Lung (tissue), 12 donors: ENCODE data around the gene ANKRD10. TPM values are rescaled to one million over a fixed set of nuclear protein-coding genes. Genes with fewer than 3 reads are reported as not detected.

ENCODE experiments used
- ATAC-seq: fragments of 200-7000 bp; cut with Tn5 transposase; one replicate; pipeline ENCODE4 v1.9.1; 2020; ENCODE audit warnings: moderate number of reproducible peaks; ENCODE audit not compliant: insufficient read depth, low FRiP score
- DNase-seq, 3 donors: peaks; one replicate each; pipeline ENCODE4 v3.0.0-alpha.2; 2013 to 2017
- H3K27ac ChIP-seq, 2 donors: one replicate each; pipeline ENCODE4 v1.5.1; 2013; ENCODE audit warnings: mild to moderate bottlenecking in 2 of 2, moderate library complexity in 2 of 2, control low read depth in 1 of 2, inconsistent platforms in 1 of 2, low read depth in 1 of 2, low read length in 1 of 2
- H3K27me3 ChIP-seq, 3 donors: one replicate each; pipeline ENCODE4 v1.5.1; 2013; ENCODE audit warnings: low read length in 2 of 3; ENCODE audit not compliant: control insufficient read depth in 3 of 3, insufficient read depth in 3 of 3
- H3K36me3 ChIP-seq, 4 donors: one replicate each; pipeline ENCODE4 v1.5.1; 2013; ENCODE audit warnings: low read length in 4 of 4, mild to moderate bottlenecking in 1 of 4, moderate library complexity in 1 of 4; ENCODE audit not compliant: control insufficient read depth in 4 of 4, insufficient read depth in 4 of 4
- H3K4me1 ChIP-seq, 5 donors: one replicate each; pipeline ENCODE4 v1.5.1; 2013; ENCODE audit warnings: low read length in 5 of 5, mild to moderate bottlenecking in 2 of 5, moderate library complexity in 1 of 5; ENCODE audit not compliant: control insufficient read depth in 5 of 5, insufficient read depth in 5 of 5
- H3K4me3 ChIP-seq: one replicate; pipeline ENCODE4 v1.5.1; 2013; ENCODE audit warnings: mild to moderate bottlenecking, control low read depth, moderate library complexity
- H3K9ac ChIP-seq, 2 donors: one replicate each; pipeline ENCODE4 v1.5.1; 2013; ENCODE audit warnings: low read length in 2 of 2, control low read depth in 1 of 2; ENCODE audit not compliant: insufficient read depth in 1 of 2
- H3K9me3 ChIP-seq, 4 donors: one replicate each; pipeline ENCODE4 v1.5.1; 2013; ENCODE audit warnings: low read length in 3 of 4, mild to moderate bottlenecking in 1 of 4, moderate library complexity in 1 of 4; ENCODE audit not compliant: control insufficient read depth in 4 of 4, insufficient read depth in 3 of 4
- WGBS, 2 donors: extraction: QIAGEN DNeasy Blood & Tissue Kit; methylation state at CpG; one replicate each; pipeline ENCODE4 v1.1.7; 2013; 5-methylcytosine and 5-hydroxymethylcytosine counted together
- polyA plus RNA-seq, 2 donors: library from polyadenylated mRNA; stranded (reverse); fragments of 200-250 nt; gene quantifications; one replicate each; pipeline ENCODE4 v1.2.1, GENCODE V29; 2013
- total RNA-seq, 2 donors: library from RNA; depleted of rRNA in 1 of 2; stranded (reverse); fragments of >200 nt in 1 of 2; gene quantifications; one replicate each; pipeline ENCODE4 v1.2.1, GENCODE V29; 2014 to 2021
- TF ChIP-seq, protein P1 (sequence below): IDR thresholded peaks from 2 replicates; pipeline ENCODE4 v1.5.1; 2012; ENCODE audit warnings: mild to moderate bottlenecking; ENCODE audit errors: control extremely low read depth, extremely low read depth
- donor health status: control.
- donor health status: control.
- donor health status: Bipolar disorder and iron deficiency.
- donor health status: healthy.
- donor health status: DM: yes; HTN: yes; CAD: no.

The ANKRD10 gene
- total and polyA plus RNA-seq, 4 donors: 44.0 to 353 (median 92.3) TPM

GRCh38 chr13:110961959-110962358 is 47.1 kb upstream of the ANKRD10 start:
- Histone ChIP-seq H3K36me3 (no peaks in the 10 kb centered on the region), H3K27ac (no peak overlapping the region), H3K9me3 (peaks cover 0 to 14% (median 11%) of the 10 kb centered on the region in 4 donors), H3K4me3 (no peak overlapping the region), H3K27me3 (no peaks in the 10 kb centered on the region), H3K9ac (no peak overlapping the region), H3K4me1 (no peaks in the 10 kb centered on the region)
- DNase-seq (no peak), ATAC-seq (no peak)
- WGBS, 2 donors: 94 to 96% methylated on average over 1 of the region's 1 CpG
- TF ChIP-seq, protein P1, sequence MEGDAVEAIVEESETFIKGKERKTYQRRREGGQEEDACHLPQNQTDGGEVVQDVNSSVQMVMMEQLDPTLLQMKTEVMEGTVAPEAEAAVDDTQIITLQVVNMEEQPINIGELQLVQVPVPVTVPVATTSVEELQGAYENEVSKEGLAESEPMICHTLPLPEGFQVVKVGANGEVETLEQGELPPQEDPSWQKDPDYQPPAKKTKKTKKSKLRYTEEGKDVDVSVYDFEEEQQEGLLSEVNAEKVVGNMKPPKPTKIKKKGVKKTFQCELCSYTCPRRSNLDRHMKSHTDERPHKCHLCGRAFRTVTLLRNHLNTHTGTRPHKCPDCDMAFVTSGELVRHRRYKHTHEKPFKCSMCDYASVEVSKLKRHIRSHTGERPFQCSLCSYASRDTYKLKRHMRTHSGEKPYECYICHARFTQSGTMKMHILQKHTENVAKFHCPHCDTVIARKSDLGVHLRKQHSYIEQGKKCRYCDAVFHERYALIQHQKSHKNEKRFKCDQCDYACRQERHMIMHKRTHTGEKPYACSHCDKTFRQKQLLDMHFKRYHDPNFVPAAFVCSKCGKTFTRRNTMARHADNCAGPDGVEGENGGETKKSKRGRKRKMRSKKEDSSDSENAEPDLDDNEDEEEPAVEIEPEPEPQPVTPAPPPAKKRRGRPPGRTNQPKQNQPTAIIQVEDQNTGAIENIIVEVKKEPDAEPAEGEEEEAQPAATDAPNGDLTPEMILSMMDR: no peak

DNA sequence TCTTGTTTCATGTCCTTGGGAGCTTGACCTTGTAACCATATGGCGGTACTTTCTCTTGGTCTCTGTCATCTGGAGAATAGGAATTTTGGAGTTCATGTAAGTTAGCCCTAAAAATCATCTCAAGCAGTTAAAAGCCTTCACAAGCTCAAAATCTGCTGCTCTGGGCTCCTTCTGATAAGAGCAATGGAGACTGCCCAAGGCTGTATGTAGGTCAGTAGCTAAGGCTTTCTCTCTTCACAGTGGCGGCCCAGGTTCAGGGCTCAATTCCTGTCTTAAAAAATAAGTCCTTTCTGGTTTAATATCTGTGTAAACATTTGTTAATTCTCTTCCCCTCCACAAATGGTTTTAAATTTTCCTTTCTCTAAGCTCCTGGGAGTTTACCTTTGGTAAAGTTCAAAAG is 45.3 kb upstream of the ANKRD10 start:
- Histone ChIP-seq H3K4me3 (no peak overlapping the region), H3K9me3 (peaks cover 0 to 8% (median 2%) of the 10 kb centered on the region in 4 donors), H3K4me1 (no peaks in the 10 kb centered on the region), H3K9ac (no peak overlapping the region), H3K27ac (no peak overlapping the region), H3K27me3 (no peaks in the 10 kb centered on the region), H3K36me3 (no peaks in the 10 kb centered on the region)
- DNase-seq: no peak
- no peak for ATAC-seq
- 89 to 94% methylated on average over 2 of the region's 2 CpGs for WGBS, 2 donors
- TF ChIP-seq, protein P1: no peak

DNA sequence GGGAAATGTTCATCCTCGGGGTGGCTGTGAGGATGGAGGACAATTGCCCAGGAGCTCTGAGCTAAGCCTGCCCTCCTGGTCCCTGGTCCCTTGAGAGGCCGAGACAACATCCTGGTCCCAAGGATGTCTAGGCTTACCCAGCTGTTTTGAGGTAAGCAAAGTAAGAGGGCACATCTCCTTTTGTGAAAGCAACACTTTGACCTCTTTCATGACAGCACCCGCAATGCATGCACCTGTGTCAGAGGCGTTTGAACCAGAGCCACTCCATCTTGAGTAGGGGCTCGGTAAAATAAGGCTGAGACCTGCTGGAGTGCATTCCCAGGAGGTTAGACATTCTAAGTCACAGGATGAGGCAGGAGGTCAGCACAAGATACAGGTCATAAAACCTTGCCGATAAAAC is 43.1 kb upstream of the ANKRD10 start:
- ATAC-seq: no peak
- no peak for DNase-seq
- WGBS, 2 donors: 95% methylated on average over 6 of the region's 6 CpGs
- Histone ChIP-seq H3K27me3 (no peaks in the 10 kb centered on the region), H3K4me1 (no peaks in the 10 kb centered on the region), H3K4me3 (no peak overlapping the region), H3K27ac (no peak overlapping the region), H3K36me3 (no peaks in the 10 kb centered on the region), H3K9ac (no peak overlapping the region), H3K9me3 (peaks cover 0 to 2% (median 0%) of the 10 kb centered on the region in 4 donors)
- TF ChIP-seq, protein P1: no peak
